Amygdala (tissue), 56 donors: Measurements from ENCODE around the gene GRM8.

Experiments used
- DNase-seq, 56 donors: peaks; one replicate each; lab custom pipeline; 2025; lab: John Stamatoyannopoulos, UW

The GRM8 gene

DNA sequence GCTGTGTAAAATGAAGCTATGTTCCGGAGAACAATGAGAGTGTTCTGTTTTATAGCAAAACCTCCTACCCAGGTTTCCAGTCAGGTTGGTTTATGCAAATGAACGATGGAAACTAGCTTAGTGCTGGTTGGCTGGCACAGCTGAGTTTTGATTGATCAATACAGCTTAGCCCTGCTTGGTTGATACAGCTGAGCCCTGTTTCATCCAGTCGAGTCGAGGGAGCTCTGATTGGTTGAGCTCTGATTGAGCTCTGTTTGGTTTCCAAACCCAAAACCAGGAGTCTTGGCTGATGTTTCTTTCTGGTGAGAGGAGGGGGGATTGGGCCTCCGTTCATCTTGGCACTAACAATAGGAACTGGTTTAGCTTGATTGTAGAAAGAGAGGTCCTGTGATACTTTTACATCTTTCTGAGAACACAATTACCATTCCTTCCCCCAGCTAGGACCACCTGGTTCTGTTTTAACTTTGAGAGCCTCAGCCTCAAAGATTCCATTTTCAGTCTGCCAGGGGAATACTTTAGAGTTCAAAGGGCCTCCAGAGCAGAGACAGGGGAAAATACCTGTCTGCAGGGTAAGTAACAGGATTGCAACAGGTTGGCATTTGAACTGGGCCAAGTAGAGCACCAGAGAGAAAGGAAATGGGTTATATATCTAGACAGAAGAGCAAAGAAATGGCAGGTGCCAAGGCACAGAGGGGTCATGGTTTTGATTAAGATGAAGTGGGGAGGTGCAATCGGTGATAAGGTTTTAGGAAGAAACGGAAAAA lies 210.9 kb downstream of the GRM8 start:
- no peak for DNase-seq

DNA sequence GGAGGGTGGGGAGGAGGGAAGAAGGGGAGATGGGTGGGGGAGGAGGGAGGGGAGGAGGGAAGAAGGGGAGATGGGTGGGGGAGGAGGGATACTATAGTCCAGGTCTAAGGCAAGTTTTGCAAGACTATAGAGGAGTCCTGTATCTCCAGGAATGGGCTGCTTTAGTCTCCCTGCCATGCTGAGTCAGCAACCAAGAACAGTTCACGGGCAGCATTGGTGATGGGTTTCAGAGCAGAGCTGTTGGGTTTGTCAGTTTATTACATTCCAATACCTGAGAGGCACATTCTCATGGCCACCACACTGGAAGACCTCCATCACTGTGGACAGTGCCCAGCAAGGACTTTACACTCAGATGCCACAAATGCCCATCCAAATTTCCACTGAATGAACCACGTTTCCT lies 212.7 kb downstream of the GRM8 start:
- DNase-seq, result no peak

DNA sequence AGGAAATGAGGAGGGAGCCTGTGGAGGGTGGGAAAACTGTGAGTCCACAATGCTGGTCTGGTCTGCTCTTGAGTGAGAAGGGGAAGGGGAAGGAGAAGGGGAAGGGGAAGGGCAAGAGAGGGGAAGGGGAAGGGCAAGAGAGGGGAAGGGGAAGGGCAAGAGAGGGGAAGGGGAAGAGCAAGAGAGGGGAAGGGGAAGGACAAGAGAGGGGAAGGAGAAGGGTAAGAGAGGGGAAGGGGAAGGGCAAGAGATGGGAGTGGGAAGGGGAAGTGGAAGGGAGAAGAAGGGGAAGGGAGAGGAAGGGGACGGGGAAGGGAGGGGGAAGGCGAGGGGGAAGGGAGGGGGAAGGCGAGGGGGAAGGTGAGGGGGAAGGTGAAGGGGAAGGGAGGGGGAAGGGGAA lies 213.2 kb downstream of the GRM8 start:
- DNase-seq, result no peak

DNA sequence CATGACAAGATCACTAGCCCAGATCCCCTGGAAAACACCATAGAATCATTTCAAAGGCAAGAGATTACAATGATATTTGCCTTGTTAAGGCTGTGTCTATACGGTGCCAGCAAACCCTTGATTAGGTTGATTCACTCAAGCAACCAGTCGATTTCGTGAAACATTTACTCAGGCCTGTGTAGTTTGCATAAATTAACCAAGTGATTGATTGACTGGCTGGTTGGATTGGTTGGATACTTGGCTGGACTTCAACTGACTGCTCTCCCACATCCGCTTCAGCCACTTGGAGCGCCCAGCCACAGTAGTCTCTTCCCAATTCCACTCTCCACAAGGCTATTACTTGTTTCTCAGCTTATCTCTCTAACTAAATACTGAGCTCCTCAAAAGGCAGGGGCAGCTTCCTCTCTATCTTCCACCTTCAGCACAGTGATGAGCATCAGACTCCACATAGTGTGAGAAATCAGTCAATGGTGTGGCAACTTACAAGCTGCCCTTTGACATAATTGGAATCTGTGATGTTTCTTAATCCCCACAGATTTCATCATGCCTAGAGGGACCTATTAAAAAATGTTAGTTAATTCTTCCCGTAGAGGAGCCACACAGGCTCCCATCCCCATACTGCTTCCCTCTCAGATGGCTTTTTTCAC lies 217.4 kb downstream of the GRM8 start:
- no peak for DNase-seq

DNA sequence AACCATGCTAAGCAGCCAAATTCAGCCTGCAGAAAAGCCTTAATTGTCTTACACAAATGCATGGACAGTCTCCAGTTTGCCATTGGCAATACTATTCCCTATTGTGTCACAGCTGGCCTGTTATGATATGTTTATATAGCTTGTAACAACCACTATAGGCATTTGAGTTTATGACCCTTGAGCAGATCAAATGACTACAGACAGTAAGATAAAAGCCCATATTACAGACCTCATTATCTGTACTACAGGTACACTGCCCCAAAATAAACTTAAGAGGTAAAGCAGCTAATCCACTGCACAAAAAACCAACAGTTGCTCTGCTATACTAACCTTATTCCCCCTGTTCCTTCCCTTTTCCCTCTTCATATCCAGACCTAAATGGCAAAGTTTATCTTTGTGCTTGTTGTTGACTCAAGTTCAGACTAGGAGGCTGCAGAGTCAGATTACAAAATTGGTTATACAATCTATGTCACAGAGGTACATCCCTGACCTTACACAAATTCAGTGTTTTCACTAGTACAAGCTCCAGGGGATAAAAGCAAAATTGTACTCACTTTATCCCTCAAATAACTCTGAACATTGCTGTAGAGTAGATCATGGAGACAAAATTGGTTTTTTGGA lies 218.4 kb downstream of the GRM8 start:
- DNase-seq, result no peak

DNA sequence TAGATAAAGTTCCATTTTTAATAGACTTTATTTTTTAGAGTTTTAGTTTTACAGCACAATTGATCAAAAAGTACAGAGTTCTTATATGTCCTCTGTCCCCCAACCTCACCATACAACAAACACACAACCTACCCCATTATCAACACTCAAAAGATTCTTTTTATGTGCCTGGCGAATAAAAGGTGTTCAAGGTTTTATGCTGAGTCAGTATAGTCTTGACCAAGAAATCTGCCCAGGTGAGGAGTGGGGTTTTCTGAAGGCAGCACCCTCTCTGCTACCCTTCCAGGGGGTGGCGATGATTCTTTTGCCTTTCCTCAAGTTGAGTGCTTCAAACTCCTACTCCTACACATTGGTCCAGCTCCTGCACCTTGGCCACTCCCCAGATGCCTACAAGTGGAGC lies 222.9 kb downstream of the GRM8 start:
- DNase-seq, result no peak

DNA sequence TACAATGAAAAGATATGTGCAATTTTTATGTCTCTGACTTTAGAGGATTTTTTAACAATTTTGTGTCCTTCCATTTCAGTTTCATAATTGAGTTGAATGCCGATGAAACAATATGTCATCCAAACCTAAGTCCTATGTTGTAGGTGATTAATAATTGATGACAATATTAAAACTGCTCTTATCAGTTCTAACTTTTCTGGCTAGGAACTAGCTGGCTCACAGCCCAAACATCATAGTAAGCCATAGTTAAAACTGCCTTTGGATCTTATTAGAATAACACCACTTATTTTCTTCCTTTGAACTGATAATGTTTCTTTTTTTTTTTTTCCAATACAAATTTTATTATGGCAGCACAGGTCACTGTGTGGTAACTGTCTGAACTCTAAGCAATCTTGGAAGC lies 230.9 kb downstream of the GRM8 start:
- no peak for DNase-seq

DNA sequence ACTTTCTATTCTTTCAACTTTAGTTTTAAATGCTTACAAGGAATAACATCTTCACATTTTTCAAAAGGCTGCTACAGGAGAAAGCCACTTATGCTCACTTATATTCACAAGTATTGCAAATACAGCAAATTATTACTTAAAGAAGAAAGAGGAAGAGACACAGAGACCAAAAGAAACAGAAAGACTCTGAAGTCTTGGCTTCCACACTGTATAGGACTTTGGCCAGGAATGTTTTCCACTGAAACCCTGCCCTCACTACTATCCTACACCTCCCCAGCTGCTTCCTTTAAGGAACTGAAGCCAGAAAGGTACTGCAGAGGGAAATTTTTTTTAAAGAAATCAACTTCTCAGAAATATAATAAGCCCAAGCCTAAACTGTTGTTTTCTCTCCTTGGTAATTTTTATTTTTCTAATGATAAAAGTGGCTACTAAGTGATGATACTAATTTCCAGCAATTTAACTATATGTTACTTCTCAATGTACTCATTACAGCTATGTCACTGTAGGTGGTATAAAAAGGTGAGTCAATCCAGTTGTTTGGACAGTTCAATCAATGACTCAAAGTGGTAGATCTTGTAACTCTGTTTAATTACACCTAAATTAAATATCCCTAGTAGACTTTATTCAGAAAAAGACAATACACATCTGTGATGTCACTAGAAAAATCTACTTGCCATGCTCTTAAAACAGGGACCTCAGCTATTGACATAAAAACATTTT lies 231.6 kb downstream of the GRM8 start:
- DNase-seq, result no peak

DNA sequence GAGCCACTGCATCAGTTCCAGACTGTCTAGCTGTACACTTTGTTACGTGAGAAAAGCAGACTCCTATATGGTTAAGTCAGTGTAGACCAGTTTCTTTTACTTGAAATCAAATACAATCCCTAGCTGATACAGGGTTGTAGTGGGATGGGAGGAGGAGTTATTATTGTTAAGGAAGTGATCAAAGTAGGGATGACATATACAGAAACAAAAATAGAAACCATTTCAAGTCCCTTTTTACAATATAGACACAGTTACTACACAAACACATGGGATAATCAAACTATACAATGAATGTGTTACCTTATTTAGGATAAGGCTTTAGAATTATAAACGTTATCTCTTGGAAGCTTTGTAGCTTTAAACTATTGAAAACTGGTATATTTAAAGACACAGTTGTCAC lies 233.9 kb downstream of the GRM8 start:
- no peak for DNase-seq

DNA sequence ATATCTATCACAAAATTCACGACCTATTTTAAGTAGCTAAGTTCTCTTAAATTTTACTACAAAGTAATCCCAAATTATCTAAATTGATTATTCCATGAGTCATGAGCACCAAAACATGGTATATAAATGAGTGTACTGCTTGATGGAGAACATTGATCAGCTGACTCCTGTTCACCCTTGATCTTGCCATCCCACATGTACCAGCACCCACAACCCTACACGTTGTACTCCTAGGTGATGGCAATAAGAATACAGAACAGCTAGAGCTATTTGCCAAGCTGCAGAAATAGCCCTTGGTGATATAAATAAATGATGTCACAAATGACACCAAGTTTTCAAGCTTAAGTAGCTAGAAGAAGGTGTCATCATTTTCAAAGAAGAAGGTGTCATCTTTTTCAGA lies 235.5 kb downstream of the GRM8 start:
- DNase-seq, result no peak

DNA sequence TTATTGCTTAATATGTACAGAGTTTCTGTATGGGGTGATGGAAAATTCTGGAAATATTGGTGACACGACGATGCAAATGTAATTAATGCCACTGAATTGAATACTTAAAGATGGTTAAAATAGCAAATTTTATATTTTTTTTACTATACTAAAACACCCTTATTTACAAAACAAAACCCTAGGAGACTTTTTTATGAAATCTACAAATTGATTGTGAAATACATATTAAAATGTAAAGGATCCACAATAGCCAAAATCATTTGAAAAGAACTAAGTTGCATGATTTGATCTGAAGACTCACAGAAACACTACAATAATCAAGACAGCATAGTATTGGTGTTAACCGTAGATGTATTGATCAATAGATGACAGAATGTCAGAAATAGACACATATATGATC lies 252.0 kb downstream of the GRM8 start:
- no peak for DNase-seq

DNA sequence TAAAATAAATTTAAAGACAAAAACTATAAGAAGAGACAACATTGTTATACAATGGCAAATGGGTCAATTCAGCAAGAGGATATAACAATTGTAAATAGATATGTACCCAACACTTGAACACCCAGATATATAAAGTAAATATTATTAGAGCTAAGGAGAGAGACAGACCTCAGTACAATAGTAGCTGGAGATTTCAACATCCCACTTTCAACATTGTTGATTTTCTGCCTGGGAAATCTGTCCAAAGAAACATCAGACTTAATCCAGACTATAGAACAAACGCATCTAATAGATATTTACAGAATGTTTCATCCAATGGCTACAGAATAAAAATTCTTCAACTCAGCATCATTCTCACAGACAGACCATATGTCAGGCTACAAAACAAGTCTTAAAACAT lies 256.1 kb downstream of the GRM8 start:
- no peak for DNase-seq

DNA sequence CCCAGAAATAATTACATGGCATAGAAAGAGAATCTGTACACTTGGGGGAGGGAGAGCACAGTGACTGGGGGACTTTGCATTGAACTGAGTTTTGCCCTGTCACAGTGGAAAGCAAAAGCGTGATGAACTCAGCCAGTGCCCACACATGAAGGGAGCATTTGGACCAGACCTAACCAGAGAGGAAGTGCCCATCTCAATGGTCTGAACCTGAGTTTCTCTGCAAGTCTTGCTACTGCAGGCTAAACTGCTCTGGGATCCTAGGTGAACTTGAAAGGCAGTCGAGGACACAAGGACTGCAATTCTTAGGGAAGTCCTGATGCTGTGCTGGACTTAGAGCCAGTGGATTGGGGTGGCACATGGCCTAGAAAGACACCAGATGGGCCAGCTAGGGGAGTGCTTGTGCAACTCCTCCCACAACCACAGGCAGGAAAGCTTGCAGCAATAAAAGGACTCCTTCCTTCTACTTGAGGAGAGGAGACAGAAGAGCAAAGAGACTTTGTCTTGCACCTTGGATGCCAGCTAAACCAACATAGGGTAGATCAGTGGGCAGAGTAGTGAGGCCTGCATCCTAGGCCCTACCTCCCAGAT lies 259.0 kb downstream of the GRM8 start:
- DNase-seq, result no peak

DNA sequence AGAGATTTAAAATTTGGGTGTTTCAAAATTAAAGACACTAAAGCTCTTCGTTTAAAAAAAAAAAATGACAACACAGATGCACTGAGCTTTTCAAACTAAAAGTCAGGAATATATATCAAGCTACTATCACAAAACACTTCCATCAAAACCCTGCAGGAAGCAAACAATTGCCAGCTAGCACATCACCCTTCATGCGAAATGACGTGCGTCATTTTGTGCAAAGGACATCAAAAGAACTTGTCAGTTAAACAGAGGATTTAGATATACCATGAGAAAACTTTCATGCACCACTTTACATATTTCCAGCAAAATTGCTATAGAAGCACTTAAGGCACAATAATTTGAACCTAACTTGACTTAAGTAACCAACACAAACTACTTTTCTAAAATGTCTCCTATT lies 264.7 kb downstream of the GRM8 start:
- DNase-seq, result no peak

DNA sequence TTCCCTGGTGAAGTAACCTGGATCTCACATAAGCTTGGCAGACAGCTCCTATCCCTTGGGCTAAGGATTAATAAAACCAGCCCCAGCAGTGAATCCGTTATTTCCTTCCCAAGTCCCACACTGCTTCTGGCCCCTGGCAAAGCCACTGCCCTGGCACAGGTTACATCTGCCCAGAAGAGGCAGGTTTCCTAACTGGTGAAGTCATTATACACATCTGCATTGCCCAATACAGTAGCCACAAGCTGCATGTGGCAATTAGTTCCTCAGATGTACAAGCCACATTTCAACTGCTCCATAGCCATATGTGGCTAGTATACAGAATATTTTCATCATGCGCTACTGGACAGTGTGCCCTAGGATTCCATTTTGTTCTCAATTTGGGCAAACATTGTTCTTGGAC lies 273.0 kb downstream of the GRM8 start:
- no peak for DNase-seq

DNA sequence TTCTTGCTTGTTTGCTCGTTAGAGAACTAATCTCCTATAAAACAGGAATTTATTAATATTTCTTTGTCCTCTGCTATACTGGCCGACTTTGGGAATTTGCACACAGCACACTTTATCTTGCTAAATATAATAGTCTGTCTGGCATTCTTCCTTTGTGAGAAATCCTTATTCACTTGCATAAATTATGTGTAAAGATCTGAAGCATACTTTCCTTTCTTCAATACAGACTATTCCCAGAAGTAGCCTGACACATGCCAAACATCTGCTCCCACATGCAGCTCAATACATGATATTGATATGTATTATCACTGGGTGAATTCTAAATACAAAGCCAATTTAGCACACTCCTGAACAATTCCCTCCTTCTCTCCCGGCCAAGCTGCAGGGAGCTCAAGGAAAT lies 273.9 kb downstream of the GRM8 start:
- no peak for DNase-seq

DNA sequence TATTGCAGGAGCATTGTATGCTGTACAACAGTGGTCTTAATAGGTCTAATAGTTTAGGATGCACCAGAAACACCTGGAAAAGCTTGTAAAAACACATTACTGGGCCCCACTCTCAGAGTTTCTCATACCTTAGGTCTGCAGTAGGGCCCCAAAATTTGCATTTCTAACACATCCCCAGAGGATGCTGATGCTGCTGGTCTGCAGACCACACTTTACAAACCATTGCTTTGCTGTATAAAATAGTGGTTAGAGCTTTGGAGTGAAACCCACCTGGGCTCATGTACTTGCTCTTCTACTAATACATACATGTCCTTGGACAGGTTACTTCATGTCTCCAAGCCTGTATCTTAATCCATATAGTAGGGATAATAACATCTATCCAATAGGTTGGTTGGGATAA lies 279.7 kb downstream of the GRM8 start:
- DNase-seq, result no peak

DNA sequence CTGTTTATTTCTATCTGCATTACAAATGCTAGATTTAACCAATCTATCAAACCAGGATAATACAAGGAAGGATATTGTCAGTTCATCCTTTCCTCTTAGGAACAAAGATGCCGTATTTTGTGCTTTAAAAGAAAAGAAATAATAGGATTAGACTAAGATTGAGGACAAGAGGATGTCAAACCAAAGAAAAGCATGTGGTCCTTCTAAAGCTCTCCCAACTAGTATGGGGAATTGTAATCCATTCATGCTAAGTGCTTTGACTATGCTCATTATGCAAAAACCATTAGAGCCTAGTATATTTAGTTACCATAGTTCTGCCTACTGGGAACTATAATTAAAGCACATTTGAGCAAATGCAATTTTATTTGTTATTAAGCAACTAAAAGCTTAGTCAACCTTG lies 280.2 kb downstream of the GRM8 start:
- DNase-seq, result no peak

DNA sequence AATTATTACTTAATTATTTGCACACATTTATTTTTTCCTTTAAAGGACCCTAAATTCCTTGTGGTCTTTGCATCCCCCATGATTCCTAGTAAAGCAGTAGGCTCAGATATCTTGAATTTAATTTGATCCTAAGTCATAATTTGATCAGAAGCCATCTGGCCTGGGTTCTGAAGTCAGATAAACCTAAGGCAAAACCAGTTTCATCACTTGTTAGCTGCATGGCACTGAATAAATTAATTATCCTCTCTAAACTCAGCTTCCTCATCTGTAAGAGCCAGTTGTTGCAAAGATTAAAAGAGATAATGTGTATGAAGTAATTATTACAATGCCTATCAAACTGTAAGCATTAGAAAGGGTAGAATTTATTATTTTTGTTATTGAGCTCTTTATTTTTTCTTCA lies 293.1 kb downstream of the GRM8 start:
- no peak for DNase-seq

DNA sequence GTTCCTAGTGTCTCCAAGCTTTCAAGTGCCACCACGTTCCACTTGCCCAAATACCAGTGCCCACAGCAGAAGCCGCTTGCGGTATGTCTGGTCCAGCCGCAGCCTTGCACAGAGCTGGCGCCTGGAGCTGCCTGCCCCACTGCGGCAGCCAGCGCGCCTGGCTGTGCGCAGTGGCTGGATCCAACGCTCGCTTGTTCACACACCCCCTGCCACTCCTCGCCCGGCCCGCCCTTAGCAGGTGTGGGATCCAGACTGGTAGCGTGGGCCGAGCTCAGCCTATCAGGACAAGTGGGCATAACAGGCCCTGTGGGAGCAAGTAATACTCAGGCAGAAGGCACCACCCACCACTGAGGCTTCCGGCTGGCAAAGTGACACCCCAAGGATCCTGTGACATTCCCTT lies 294.4 kb downstream of the GRM8 start:
- no peak for DNase-seq

DNA sequence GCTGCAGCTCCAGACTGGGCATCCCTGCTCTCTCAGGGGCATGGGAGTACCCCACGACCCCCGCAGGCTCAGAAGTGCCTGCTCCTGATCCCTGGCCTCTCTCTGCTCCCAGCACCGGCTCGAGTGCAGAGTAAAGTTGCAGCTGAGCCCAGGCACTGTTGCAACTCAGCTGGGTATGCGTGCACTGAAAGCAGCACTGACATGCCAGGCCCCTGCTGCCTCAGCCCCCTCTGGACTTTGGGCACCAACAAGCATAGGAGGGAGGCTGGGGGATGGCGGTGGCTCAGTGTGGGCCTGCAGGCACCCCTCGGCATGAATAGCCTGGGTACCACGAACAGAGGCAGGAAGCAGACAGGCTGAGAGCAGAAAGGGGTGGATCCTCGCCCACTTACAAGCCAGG lies 295.3 kb downstream of the GRM8 start:
- DNase-seq, result no peak
